Peyer's patch (tissue), 4 donors: ENCODE measurements around the gene NOP53.

Experiments used
- CTCF ChIP-seq, 6 experiments: fragments of 450-650 bp in 4 of 6; fragments of 200-600 bp in 2 of 6; sonication (generic) in 1 of 6; IDR thresholded peaks; one replicate each; pipeline ENCODE4 v1.5.1; 2017 to 2019; ENCODE audit warnings: antibody characterized with exemption in 6 of 6, mild to moderate bottlenecking in 3 of 6, moderate library complexity in 1 of 6
- POLR2A ChIP-seq, 2 donors: fragments of 450-650 bp; IDR thresholded peaks; one replicate each; pipeline ENCODE4 v1.5.1; 2017; ENCODE audit warnings: antibody characterized with exemption in 2 of 2, mild to moderate bottlenecking in 2 of 2, moderate library complexity in 2 of 2

GRCh38 chr19:47796785-47797184 is 51.4 kb downstream of the NOP53 start:
- TF ChIP-seq CTCF (IDR thresholded peaks at IDR 0.05) (no peak), POLR2A (IDR thresholded peaks at IDR 0.05) (no peak)
